Osteocyte (in vitro differentiated cells): ENCODE data around the gene FALEC. TPM values are rescaled to one million over a fixed set of nuclear protein-coding genes. Genes with fewer than 3 reads are reported as not detected.

Experiments
- DNase-seq: peaks from one replicate; pipeline ENCODE4 v3.0.0; 2021; ENCODE audit warnings: mixed read lengths; ENCODE audit not compliant: unreplicated experiment; ENCODE audit errors: extremely low spot score
- H3K27ac Mint-ChIP-seq: one replicate; pipeline ENCODE4 v1.8.0; 2021; ENCODE audit warnings: mild to moderate bottlenecking, mixed read lengths; ENCODE audit not compliant: unreplicated experiment
- H3K27me3 Mint-ChIP-seq: one replicate; pipeline ENCODE4 v1.8.0; 2021; ENCODE audit warnings: mixed read lengths; ENCODE audit not compliant: unreplicated experiment
- H3K36me3 Mint-ChIP-seq: one replicate; pipeline ENCODE4 v1.8.0; 2021; ENCODE audit warnings: mixed read lengths; ENCODE audit not compliant: unreplicated experiment
- H3K4me1 Mint-ChIP-seq: one replicate; pipeline ENCODE4 v1.8.0; 2021; ENCODE audit warnings: mixed read lengths; ENCODE audit not compliant: unreplicated experiment
- H3K4me3 Mint-ChIP-seq: one replicate; pipeline ENCODE4 v1.8.0; 2021; ENCODE audit warnings: mild to moderate bottlenecking, moderate library complexity, mixed read lengths; ENCODE audit not compliant: unreplicated experiment
- H3K9me3 Mint-ChIP-seq: one replicate; pipeline ENCODE4 v1.8.0; 2021; ENCODE audit warnings: mixed read lengths; ENCODE audit not compliant: unreplicated experiment
- CTCF ChIP-seq: fragments of 200-600 bp; sonication (generic); IDR thresholded peaks from 2 replicates; pipeline ENCODE4 v1.5.0; 2021; ENCODE audit warnings: antibody characterized with exemption, mild to moderate bottlenecking, moderate library complexity
- total RNA-seq: library from RNA; stranded (reverse); gene quantifications from 2 replicates; pipeline ENCODE4 v1.2.1, GENCODE V29; 2021

FALEC gene
- total RNA-seq, 1 donor from 2014 or later = not detected

GRCh38 chr1:150551784-150552127, 36.2 kb downstream of the FALEC start:
- TF ChIP-seq CTCF = no peak
- peaks cover 2% of the 10 kb centered on the region for H3K36me3 Mint-ChIP-seq
- no peaks in the 10 kb centered on the region for H3K9me3 Mint-ChIP-seq
- H3K4me1 Mint-ChIP-seq = peaks cover 29% of the 10 kb centered on the region
- DNase-seq = no peak
- no peak overlapping the region for H3K4me3 Mint-ChIP-seq
- H3K27ac Mint-ChIP-seq = no peak overlapping the region
- H3K27me3 Mint-ChIP-seq = no peaks in the 10 kb centered on the region

- no peak for DNase-seq
- no peaks in the 10 kb centered on the region for H3K27me3 Mint-ChIP-seq
- TF ChIP-seq CTCF = no peak
- H3K36me3 Mint-ChIP-seq = peaks cover 2% of the 10 kb centered on the region
- no peak overlapping the region for H3K4me3 Mint-ChIP-seq
- no peaks in the 10 kb centered on the region for H3K9me3 Mint-ChIP-seq
- peak overlapping the region; percentile 67 for H3K27ac Mint-ChIP-seq
- peaks cover 29% of the 10 kb centered on the region for H3K4me1 Mint-ChIP-seq
These were observed 36.8 kb downstream of the FALEC start for GRCh38 chr1:150552128-150552910.

GRCh38 chr1:150552911-150553289, 37.3 kb downstream of the FALEC start:
- H3K4me1 Mint-ChIP-seq = peaks cover 29% of the 10 kb centered on the region
- peaks cover 2% of the 10 kb centered on the region for H3K36me3 Mint-ChIP-seq
- no peak for DNase-seq
- no peaks in the 10 kb centered on the region for H3K9me3 Mint-ChIP-seq
- peak overlapping the region; percentile 67 for H3K27ac Mint-ChIP-seq
- TF ChIP-seq CTCF = no peak
- H3K4me3 Mint-ChIP-seq = no peak overlapping the region
- H3K27me3 Mint-ChIP-seq = no peaks in the 10 kb centered on the region

- H3K9me3 Mint-ChIP-seq = no peaks in the 10 kb centered on the region
- peak; percentile 76 for DNase-seq
- H3K27ac Mint-ChIP-seq = no peak overlapping the region
- H3K4me3 Mint-ChIP-seq = no peak overlapping the region
- H3K4me1 Mint-ChIP-seq = peaks cover 27% of the 10 kb centered on the region
- no peaks in the 10 kb centered on the region for H3K27me3 Mint-ChIP-seq
- peaks cover 2% of the 10 kb centered on the region for H3K36me3 Mint-ChIP-seq
- TF ChIP-seq CTCF = no peak
These were observed 38.0 kb downstream of the FALEC start for GRCh38 chr1:150553392-150554085.

- no peak for TF ChIP-seq CTCF
- H3K27ac Mint-ChIP-seq = no peak overlapping the region
- DNase-seq = no peak
- no peaks in the 10 kb centered on the region for H3K27me3 Mint-ChIP-seq
- peaks cover 26% of the 10 kb centered on the region for H3K4me1 Mint-ChIP-seq
- no peaks in the 10 kb centered on the region for H3K9me3 Mint-ChIP-seq
- no peak overlapping the region for H3K4me3 Mint-ChIP-seq
- H3K36me3 Mint-ChIP-seq = peaks cover 2% of the 10 kb centered on the region
These were observed 38.5 kb downstream of the FALEC start for GRCh38 chr1:150554086-150554452.
